GM19351 (cell line): ENCODE measurements around the gene PRPF18.

Experiments
- ATAC-seq: cut with Tn5 transposase; IDR thresholded peaks from one replicate; pipeline ENCODE4 v1.9.1; 2021; ENCODE audit warnings: mild to moderate bottlenecking, moderate library complexity; ENCODE audit not compliant: unreplicated experiment

PRPF18 gene

DNA sequence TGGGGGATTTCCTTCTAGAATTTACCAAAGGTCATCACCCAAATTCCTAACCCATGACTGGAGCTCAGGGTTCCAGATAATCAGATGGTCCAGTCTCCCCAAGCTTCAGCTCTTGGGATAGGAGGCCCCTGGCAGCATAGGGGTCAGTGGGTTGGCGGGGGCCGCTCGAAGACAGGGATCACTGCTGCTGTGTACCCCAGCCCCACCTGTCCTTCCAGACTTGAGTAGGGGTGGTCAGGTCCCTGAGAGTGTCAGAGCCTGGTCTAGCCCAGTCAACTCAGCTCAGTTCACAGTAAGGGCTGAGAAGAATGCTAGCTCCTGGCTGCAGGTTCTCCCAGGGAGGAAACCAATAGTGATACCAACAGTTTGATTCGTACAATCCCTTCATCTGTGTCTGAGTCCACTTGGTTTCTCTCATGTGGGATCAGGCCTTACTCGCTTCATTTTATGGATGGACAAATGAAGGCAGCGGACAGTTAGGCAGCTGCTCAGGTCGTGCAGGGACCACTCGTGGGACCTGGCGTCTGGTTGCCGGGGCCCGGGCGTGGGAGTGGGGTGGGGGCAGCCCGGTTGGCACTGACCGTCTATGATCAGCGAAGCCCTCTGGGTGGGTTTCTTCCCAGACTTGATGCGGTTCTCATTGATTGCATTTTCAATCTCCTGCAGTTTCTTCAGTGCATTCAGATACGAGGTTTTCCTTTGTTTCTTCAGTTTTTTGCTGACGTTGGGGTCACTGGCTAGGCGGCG is 78.9 kb downstream of the PRPF18 start:
- ATAC-seq = no peak

DNA sequence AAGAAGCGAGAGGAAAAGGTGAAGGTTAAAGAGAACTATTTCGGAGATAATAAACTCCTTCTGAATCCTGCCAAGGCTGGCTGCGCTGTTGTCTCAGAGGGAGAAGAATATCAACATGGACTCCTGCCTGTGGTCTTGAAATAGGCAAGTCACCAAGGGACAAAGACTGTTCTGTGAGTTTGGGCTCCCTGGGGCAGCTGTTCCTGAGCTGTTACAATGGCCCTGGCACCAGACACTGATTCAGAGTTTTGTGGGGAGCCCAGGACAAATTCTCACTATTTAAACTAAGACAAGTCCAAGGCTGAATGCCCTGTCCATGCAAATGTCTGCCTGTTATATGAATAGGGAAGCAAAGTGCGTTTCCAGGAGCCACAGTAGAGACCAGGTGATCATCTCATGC is 81.4 kb downstream of the PRPF18 start:
- no peak for ATAC-seq

DNA sequence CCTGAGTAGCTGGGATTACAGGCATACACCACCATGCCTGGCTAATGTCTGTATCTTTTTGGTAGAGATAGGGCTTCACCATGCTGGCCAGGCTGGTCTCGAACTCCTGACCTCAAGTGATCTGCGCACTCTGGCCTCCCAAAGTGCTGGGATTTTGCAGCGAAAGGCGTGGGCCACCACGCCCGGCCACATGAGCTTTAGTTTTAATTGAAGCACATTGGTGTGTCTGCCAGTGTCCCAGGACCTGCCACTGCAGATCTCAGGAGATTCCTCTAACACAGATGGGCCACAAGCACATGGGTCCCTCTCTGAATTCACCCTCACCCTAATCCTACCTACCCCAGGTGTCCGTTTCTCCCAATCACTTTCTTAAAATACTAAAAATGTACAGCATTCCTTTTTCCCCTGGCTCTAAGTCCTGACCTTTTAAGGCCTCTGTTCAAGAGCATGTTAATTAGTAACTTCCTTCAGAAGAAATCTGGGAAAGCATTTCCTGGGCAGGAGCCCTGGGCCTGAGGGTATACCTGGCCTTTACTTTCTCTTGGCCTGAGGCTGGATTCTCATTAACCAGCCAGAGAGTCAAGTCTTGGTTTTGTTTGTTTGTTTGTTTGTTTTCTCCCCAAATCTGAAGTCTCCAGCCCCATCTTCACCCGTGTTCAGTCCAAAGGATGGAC is 82.6 kb downstream of the PRPF18 start:
- ATAC-seq = no peak

DNA sequence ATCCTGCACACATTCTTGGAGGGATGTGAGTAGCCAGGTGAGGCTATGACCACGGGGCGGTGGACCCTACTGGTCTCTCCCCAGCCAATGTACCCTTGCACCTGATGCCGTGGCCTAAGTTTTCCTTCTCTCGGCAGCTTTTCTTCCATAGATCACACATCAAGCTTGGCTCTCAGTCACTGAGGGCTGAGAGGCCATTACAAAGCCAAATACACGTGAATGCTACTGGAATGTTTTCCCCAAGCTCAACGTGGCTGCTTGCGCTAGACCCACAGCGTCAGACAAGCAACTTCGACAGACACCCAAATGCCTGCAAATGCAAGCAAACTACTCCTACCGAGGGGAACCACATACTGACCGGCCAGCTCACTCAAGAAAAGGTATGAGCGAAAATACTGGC is 83.1 kb downstream of the PRPF18 start:
- ATAC-seq = no peak

DNA sequence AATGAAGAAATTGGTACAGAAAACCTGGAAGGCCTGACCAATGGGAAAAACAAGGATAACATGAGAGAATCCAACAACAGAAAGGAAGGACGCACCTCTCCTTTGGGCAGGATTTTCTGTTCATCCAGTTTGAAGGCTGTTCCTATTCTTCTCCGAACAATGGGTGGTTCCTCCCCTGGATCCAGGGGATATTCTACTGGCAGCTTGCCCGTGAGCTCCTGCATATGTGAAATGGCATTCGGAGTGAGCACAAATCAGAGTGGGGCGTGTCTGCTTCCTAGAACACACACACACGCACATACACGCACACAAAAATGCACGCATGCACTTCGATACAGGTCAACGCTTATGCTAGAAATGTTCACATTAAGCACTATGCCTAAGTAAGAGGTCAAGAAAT is 83.5 kb downstream of the PRPF18 start:
- no peak for ATAC-seq

DNA sequence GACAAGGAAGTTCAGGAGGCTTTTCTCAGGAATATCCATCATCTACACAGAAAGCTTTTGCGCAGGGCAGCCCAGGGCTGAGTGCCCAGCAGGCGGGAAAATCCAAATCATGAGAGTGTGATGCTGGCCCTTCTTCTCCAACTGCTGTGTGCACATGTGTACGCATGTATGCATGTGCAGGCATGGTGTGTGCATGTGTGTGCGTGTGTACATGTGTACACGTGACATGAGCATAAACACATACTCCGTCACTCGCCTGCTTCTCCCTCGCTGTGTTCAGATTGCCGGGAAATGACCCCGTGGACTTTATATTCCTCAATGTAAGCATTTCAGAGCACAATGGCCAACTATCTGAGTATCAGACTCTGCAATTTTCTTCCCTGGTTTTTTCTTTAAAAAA is 85.1 kb downstream of the PRPF18 start:
- ATAC-seq = no peak

DNA sequence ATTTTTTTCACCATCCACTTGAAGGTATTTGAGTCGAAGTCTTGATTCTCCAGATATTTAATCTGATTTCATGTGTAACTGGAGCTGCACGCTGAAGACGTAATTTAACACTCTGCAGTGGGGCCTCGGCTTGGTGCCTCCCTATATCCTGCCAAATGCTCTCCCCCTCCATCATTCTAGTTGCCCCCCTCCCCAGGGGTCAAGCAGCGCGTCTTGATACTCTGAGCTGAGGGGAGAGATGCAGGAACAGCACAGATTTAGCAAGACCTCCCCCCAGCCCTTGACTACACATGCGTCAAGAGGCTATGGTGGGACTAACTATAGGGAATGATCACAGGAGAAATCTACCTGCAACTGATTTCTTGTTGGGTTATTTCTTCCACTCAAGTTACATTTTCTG is 85.8 kb downstream of the PRPF18 start:
- ATAC-seq = no peak

DNA sequence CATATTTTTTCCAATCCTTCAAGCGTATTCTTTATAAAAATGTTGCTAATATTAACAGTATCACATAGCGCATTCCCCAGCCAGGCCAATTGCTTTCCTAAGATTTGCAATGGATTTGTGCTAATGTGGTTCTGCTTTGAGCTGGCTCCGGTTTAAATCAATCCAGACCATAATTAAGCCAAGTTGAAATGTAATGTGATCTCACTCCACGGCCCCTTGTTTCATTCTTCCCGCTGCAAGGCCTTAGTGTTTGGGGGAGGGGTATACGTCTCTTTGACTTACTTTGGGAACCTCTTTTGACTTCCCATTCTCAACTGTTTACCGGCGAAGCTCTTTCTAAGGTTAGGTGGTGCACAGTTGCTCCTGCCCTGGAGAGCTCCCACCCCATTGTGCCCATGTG is 86.4 kb downstream of the PRPF18 start:
- no peak for ATAC-seq

DNA sequence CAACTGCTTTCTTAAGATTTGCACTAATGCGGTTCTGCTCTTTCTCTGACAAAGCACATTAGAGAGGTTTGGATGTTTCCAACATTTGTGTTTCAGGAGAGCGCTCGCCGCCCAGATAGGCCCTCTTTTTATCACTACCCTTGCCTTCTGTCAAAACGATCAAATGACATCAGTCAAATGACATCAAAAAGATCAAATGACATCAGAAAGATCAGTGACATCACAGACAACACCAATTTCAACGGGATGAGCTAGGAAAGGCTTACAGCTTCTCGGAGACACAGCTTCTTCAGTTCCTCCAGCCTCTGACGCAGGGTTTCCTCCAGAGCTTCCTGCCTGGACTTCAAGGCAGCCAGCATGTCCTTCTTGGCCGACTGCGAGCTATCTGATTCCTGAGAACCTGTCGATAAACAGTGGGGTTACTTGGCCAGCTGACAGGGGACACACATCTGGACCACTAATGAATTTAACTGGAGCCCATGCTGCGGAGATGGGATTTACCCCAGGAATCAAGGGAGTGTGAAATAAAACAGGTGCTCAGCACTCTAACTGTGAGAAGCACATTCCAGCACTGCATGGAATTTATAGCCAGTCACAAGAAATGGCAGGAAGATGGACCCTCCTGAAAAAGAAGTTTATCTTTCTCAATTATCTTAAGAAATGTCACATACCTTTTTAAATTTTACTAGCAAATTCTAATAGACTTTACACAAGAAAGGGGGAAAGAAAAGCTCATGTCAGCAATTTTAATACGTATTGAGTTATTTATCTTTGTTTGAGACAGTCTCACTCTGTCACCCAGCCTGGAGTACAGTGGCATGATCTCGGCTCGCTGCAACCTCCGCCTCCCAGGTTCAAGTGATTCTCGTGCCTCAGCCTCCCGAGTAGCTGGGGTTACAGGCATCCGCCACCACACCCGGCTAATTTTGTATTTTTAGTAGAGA is 88.2 kb downstream of the PRPF18 start:
- no peak for ATAC-seq

DNA sequence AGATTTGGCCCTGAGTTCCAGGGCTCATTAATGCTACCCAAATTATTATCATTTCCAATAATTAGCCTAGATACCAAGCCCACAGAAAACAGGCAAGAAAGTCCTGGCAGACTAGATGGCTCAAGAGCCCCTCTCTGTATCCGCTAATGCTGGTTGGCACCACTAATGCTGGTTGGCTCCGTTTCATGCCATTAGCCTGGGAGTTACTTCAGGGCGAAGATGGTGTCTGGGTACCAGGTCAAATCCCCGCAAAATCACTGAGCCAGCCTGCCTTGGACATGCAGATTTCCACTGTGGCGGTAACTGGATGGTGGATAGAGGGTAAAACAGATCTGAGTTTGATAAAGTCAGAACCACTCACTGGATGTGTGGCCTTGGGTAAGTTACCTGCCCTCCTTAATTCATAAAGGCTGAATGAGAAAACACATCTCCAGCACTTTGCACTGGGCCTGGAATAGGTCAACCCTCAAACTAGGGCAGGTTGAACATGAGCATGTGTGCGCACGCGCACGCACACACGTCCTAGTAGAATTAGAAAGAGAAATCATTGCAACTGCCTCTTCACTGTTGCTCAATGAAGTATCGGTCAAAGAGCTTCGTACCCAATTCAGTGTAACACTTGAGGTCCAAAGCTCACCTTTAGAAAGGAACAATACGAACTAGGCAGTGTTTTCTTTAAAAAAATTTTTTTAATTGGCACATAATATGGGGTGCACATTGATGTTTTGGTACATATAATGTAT is 91.5 kb downstream of the PRPF18 start:
- no peak for ATAC-seq
